Measurements from ENCODE around the gene PTPRO.
"Not testable (repeated sequence)": the region's sequence is repeated elsewhere in the genome, so short reads cannot be mapped to it uniquely, and the experiment has no call there.

PTPRO gene

DNA sequence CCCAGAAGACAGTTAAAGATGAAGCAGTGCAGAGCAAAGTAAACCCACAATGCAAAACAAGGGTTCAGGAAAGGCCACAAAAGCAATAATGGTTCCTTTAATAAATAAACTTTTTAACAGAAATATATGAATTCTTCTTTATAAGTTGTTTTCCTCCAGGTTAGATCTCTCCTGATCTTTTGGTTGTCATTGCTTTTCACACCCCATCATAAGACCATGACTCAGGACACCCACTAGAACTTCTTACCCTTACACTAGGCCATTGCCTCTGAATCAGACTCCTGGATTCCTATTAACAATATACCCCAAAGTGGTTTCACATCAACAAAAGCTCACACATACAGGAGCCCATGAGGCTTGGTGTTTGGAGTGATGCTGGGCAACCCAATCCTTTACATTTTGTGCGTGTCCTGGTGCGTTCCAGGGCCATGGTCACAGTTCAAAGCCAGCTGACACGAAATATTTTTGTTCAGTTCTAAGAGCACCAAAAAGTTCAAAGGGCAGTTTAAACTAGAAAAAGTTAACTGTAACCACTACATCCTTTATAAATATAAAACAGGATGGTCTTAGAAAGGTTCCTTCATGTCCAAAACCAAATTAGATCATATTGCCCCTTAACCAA, 279.9 kb downstream of the PTPRO start:
- no peak for DNase-seq (ENCODE audit: low read depth in 2 of 2)

DNA sequence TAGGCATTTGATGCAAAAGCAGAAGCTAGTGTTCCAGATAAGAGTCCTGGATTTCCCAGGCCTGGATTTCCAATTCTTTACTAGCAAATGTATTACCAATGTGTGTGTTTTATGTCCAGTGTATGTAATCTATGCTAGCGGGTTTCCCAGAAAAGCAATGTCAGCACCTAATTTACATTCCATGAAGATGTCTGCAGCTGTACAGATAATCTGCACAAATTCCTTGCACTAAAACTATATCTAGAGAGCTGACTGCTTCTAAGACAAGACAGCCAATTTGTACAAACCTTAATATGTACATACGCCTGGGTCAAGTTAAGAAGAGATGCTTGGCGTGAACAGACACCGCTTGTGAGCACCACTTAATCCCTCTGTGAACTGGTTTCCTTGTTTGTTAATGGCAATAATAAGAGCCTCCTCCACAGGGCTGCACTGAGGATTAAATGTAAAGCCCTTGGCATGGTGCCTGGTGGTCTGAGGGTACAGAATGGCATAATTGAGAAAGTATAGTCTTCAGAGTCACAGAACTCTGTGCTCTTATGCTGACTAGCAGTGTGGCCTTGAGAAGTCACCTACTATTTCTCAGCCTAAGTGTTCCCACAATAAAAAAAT, 281.3 kb downstream of the PTPRO start:
- DNase-seq (ENCODE audit: low read depth in 2 of 2): no peak

DNA sequence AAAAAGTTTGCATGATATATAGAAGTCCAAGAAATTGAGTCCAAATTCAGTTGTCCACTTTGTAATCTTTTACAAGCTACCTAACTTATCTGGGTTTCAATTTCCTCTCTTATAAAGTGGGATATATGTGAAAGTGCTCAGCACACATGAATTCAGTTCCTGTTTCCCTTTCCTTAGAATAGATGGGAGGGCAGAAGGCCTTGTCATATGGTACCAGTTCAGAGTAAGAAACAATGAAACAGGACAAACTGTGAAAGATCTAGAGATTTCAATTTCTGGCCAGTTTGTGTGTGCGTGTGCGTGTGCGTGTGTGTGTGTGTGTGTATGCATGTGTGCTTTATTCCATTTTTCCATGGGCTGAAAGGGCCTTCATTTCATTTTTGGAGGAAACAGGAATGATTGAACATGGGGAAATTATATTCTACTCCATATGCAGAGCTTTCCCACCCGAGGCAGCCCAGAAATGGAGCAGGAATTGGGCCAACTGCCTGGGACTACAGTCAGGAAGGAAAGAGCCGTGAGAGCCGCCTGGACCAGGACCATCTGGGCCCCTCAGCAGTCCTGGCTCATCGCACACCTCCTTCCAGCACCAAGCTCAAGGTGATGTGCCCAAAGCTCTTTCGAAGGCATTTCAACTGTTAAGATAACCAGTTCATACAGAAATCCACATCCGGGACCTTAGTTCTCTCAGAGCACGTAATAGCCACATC, 283.7 kb downstream of the PTPRO start:
- DNase-seq (ENCODE audit: low read depth in 2 of 2): no peak

DNA sequence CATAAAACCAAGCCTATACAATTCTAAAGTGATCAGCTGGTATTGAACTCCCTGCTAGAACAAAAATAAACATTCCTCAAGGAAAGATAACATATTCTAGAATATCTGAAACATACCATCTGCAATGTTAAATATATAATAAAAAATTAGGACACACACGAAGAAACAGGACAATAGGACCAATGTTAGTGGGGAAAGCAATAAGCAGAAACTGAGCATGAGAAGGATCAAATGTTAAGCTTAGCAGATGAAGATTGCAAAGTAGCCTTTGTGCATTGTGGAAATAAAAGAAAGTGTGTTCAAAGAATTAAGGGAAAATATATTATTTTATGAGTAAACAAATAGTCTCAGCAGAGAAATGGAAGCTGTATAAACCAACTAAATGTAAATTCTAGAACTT, 286.1 kb downstream of the PTPRO start:
- DNase-seq (ENCODE audit: low read depth in 2 of 2): no peak

DNA sequence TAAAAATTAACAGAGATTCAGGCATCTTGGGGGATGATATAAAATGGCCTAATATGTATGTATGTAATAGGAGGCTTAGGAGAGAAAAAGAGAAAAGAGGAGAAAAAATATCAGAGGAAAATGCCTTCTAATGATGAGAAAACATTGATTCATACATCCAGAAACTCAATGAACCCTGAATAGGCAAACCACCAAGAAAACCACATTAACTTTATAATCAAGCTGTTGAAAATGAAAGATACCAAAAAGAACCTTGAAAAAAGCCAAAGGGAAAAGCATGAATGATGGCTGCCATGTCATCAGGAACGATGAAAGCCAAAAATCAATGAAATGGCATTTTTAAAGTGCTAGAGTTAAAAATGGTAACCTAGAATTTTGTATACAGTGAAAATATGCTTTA, 286.6 kb downstream of the PTPRO start:
- DNase-seq (ENCODE audit: low read depth in 2 of 2): no peak

DNA sequence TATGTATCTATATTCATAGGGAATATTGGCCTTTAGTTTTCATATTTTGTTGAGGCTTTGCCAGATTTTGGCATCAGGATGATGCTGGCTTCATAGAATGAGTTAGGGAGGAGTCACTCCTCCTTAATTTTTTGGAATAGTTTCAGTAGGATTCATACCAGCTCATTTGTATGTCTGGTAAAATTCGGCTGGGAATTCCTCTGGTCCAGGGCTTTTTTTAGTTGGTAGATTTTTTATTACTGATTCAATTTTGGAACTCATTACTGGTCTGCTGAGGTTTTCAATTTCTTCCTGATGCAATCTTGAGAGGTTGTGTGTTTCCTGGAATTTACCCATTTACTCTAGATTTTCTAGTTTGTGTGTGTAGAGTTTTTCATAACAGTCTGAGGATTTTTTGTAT, 291.7 kb downstream of the PTPRO start:
- no peak for DNase-seq (ENCODE audit: low read depth in 2 of 2)

DNA sequence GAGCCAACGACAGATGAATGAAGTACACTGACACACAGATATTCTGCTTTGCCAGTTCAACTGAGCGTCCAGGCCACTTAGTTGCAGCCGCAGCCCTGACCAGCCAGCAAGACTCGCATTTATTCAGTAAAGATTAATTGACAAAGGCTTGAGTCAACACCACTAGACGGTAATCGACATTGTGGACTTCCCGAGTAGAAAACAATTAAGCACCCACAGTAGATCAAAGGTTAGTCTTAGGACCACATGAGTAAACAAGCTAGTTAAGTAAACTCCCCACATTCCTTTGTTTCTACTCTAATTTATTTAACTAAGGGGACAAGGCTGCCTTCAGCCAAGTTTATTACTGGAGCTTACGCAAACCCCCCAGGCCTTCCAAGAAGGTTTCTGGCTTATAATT, 294.2 kb downstream of the PTPRO start:
- DNase-seq (ENCODE audit: low read depth in 2 of 2): not testable (repeated sequence)

DNA sequence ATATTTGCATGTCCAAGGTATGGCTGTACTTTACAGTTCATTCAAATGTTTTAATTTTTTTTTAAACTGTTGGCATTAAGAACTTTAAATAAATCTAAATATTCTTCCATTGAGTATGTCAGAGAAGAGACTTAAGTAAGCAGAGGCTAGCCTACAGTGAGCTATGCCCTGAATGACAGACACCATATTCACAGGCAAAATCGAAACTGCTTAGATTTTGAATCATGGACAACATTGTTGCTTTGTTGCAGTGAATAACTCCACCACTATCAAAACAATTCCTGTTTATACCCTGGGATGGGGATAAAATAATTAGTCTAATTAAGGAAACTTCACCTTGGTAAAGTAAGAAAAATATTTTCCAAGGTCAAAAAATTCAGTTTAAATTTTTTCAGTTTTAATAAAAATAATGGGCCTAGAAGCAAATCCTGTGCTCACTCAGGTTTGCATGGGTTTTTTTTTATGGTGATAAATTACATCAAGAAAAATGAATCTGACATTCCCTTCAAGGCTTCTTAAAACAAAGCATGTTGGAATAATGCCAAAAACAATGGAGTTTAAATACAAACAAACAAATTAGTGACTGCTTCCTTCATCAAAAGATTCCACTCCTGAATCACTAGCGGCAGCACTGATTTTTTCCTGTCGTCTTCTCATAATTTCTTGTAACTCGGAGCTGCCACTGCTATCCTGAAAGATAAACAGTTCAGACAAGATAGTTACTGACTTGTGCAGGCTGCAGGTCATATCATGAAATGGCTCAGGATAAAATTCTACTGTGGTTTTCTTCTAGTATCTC, 298.6 kb downstream of the PTPRO start:
- DNase-seq (ENCODE audit: low read depth in 2 of 2): no peak

DNA sequence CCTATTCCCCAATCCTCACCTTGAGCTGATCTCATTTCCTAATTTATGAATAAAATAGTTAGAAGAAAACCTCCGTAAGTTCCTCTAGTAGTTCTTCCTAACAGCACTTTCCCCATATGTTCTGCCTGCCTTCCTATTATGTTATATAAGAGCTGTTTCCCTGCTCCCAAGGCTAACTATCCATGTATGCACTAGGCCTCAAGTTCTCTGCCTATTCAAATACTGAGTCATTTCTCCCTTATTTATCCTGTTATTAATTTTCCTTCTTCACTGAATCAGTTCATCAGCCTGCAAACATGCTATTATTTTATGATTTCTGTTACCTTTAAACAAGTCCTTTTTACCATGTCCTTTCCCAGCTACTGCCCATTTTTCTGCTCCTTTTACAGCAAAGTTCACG, 302.8 kb downstream of the PTPRO start:
- DNase-seq (ENCODE audit: low read depth in 2 of 2): no peak

DNA sequence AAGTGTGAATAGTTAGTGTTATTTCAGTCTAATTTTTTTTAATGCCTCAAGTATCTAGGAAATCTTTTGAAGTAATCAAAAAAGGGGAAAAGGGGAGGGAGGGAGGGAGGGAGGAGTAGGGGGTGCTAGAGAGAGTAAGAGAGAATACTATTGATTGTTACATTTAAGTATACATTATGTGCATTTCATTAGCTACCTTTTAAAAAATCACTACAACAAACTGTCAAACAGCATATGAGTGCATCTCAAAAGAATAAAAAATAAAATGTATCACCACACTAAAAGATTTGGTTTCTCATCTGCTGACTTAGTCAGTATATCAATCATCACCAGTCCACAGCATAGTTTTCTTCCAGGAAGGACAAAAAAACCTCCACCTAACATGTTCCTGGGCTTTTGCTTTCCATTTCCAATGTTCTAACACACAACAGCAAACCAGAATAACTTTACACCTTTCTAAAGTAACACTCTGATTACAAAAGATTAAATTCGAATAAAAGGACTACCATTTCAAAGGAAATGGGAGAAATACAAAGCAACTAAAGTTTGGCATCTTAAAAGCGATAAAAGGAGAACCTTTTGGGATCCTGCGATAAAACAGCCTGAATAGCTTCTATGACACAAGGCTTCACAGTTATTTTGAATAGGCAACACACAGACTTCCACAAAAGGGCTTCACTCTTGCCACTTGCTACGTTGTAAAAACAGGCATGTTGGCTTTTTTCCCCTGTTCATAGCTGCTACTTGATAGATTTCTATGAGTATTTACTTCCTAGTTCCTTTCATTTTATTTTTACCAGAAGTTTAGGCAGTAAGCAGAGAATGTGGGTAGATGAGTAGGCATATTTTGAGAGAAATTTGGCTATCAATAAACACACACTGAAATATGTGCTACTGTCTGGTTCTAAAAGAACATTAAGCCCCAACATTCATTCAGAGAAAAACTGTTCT, 306.0 kb downstream of the PTPRO start:
- DNase-seq (ENCODE audit: low read depth in 2 of 2): no peak

DNA sequence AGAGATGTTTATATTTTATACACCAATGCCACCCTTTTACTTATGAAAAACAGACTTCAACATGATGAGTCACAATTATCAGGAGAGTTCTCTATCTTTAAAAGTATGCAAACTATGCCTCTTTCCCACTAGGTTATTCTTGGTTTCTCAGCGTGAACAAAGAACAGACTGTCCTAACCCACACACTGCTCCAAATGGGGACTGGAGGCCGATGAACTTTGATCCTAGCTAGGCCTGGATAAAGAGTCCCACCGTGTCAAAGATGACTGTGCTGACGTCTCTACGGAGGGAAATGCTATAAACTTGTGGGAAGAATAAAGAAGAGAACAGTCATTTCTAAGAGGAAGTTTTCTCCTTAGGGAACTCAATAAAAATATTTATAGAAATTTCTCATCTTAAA, 306.8 kb downstream of the PTPRO start:
- no peak for DNase-seq (ENCODE audit: low read depth in 2 of 2)

DNA sequence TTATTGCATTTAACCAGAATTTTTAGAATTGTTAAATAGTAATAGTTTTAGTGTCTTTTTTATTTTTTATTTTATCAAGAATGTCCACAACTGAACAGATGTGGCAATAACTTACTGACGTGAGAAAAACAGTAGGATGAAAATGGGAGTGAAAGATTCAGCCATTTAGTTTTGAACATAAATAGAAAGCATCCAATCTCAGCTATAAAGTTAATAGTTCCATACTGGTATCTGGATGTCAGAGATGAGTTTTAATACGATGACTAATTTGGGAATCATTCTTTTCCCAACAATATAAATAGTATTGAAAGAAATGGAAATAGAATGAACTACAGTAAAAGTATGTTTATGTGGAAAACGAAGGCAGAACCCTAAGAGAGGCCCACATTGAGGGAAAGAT, 307.5 kb downstream of the PTPRO start:
- DNase-seq (ENCODE audit: low read depth in 2 of 2): no peak

DNA sequence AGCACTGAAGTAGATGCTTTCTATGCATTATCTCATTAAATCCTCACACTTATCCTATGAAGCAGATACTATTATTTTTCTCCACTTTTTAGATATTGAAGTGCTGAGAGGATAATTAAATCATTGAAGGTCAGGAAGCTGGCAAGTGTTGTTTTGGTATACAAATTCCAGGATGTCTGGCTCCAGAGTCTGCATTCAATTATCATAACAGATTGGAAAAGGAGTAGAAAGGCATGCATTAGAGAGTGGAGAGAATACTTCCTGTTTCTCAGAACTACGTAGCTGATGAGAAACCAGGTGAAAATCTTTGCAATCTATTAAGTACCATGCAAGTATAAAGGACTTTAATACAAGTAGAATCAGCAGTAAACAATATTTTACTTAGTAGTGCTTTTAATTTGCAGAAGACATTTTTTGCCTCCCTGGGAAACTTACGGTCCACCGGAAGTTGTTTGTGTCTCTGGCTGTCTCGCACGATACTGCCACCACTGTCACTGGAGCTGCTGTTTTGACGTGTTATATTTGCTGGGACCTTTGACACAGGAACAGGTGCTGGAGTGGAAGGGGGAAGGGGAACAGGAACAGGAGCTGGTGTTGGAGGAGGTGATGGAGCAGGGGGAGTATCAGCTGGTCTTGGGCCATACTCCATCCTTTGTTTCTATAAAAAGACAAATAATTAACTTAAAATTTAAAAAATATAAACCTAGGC, 308.9 kb downstream of the PTPRO start:
- DNase-seq (ENCODE audit: low read depth in 2 of 2): no peak

DNA sequence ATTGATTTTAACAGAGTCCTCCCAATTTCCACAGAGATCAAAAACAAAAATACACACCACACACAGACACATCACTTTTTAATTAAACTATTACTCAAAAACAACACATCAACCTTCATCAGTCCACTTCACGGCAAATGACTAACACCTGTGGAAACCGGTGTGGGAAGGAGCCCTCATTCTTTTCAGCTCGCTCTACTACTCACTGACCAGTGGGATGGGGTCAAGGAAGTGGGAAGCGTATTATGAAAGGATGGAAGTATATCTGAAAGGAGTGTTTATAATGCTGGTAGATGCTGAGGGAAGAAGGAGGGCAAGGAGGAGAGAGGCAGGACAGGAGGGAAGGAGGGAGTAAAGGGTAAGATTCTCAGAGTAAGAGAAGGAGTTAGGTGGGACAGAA, 310.4 kb downstream of the PTPRO start:
- no peak for DNase-seq (ENCODE audit: low read depth in 2 of 2)

DNA sequence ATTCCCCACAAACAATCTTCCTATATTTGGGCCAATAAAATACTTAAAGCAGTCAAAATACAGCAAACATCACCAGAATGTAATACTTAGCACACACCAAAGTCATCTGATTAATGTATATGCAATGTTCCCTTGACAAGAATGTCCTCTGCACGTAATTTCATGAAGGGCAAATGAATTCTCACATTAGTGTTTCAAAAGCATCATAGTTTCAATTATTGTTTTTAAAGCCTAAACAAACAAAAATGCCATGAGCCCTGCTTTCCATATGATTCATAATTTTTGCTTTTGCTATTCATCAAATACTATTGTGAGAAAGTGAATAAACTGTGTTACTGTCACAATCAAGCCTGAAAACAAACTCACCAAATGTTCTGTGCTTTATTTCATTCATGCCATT, 310.9 kb downstream of the PTPRO start:
- DNase-seq (ENCODE audit: low read depth in 2 of 2): no peak

DNA sequence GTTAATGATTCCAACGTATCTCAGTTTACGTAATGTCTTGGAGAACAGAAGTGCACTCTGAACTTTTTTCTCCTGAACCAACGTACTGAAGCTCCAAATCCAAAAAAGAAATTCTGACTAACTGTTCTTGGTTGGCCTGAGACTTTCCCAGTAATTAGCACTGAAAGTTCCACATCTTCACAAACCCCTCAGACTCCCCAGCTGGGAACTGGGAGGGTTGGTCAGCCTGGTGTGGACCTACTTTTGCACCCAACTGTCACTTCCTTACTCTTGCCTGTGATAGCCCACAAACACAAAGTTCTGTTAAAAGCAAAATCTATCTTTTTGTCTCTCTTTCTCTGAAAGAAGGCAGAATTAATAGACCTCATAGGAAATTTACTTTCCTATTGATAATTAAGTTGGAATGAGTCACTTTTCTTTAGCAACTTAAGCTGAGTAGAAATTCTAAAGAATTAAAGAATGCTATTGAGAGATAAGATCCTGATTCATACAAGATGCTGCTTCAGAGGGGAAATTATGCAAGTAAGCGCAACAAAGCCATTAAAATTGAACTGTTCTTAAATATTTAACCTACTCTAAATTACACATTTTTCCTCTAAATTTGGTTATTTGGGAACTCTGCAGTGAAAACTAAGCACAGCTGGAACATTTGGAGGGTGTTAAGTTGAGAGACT, 311.8 kb downstream of the PTPRO start:
- no peak for DNase-seq (ENCODE audit: low read depth in 2 of 2)

DNA sequence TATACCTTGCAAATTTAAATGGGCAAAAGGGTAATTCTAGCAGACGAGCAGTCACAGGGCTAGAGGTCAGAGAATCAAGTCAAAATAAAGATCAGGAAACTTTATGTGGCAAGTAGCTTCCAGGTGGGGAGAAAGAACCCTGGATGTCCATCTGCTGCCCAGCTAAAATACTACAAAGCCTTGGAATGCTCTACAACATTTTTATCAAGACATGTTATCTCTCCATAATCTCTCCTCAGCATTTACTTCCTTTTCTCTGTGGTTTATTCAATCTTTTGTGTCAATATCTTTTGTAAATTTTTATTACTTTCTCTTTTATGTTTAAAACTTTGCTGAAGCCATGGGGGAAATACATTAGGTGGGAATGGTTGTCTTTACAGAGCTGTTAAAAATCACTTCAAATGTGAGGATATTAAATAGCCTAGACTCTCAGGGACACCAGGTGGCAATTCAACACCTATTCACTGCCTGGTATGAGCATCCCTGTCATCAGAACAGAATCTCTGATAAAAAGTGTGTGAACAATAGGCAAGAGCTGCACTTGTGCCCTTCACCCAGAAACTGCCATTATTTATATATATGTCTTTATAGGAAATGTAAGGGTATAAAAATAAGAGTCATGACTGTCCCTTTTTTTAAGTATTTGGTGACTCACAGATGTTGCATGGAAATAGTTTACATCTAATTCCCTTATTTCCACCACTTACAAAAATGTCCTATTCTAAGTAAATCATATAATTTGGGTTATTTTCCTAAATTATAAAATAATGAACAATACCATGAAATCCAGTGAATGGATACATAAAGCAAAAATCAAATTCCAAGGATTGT, 314.0 kb downstream of the PTPRO start:
- DNase-seq (ENCODE audit: low read depth in 2 of 2): no peak

DNA sequence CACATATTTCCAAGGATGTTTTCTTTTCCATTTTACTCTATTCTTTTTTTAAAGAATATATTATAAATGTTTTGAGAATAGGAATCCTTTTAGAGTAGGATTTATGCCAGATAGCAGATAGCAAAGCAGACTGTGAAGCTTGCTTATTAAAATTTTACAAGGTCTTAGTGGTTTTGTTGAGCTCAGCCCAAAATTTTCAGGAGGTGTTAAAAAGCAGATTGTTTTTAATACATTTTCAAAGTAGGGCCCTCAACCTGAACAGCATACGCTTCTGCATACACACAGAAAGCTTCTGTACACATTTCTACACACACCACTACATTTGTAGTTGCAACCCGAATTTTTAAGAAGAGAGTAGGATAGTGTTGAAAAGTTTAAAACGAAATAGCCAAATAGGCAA, 315.9 kb downstream of the PTPRO start:
- DNase-seq (ENCODE audit: low read depth in 2 of 2): no peak

DNA sequence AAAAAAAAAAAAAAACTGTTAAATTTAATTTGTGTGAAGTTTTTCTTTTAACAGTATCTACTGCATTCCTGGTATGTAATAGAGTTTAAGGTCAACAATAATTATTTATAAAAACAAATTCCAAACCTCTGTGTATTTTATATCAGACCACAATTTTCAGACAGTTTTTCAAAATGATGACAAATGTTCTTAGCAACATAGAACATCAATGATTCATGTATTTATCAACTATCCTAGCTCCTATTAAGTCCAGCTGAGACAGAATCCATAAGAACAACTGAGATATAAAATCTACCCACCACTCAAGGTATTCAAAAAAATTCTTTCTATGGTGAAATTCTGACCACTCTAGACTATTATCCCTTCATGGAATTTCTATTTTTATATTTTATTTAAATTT, 322.4 kb downstream of the PTPRO start:
- DNase-seq (ENCODE audit: low read depth in 2 of 2): no peak

Data from activated CD4-positive, alpha-beta T cell treated with anti-CD3 and anti-CD28 coated beads for 24 hours (primary cell).